IPS DF 4.7 (cell line): Measurements from ENCODE around the gene NTSR1.

Source experiments
- DNase-seq: peaks from one replicate; pipeline ENCODE4 v3.0.0-alpha.2; 2013; ENCODE audit warnings: low spot score; ENCODE audit errors: extremely low read depth

The NTSR1 gene

DNA sequence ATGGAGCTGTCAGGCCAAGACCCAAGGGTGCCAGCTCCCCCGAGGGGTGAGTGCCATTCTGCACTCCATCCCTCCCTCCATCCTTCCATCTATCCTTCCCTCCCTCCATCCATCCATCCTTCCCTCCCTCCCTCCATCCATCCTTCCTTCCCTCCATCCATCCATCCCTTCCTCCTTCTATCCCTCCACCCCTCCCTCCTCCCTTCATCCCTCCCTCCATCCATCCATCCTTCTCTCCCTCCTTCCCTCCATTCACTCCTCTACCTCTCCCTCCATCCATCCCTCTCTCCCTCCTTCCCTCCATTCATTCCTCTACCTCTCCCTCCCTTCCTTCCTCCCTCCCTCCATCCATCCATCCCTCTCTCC is 46.3 kb downstream of the NTSR1 start:
- no peak for DNase-seq

DNA sequence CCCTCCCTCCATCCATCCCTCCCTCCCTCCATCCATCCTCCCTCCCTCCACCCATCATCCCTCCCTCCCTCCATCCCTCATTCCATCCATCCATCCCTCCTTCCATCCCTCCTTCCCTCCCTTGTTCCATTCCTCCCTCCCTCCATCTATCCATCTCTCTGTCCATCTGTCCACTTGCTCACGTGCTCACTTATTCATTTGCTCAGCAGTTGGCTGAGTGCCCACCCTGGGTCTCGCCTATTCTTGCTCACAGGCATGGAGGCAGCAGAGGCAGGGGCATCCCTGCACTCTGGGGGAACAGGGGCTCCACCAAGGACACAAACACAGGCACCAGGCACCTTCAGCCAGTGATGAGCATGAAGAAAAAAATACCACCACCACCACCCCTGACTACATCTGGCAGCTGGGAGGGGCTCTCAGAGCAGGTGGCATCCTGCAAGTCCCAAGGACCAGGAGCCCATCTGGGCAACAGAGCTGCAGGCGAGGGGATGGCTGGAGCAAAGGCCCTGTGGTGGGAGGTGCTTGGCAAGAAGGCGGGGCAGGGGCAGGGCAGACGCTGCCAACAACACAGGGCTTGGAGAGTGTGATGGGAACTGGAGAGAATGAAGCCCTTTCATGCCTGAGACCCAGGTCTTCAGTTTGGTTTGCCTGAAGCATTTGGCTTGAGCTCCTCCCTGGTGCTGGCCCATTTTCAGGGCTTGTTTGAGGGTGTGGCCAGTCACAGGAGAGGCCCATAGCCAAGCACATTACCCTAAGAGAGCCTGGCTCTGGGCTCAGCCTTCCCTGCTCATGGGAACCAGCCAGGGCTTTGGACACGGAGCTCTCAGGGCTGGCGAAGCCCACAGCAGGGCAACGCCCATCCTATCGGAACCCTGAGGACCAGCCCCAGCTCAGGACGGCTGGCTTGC is 47.4 kb downstream of the NTSR1 start:
- DNase-seq: no peak

DNA sequence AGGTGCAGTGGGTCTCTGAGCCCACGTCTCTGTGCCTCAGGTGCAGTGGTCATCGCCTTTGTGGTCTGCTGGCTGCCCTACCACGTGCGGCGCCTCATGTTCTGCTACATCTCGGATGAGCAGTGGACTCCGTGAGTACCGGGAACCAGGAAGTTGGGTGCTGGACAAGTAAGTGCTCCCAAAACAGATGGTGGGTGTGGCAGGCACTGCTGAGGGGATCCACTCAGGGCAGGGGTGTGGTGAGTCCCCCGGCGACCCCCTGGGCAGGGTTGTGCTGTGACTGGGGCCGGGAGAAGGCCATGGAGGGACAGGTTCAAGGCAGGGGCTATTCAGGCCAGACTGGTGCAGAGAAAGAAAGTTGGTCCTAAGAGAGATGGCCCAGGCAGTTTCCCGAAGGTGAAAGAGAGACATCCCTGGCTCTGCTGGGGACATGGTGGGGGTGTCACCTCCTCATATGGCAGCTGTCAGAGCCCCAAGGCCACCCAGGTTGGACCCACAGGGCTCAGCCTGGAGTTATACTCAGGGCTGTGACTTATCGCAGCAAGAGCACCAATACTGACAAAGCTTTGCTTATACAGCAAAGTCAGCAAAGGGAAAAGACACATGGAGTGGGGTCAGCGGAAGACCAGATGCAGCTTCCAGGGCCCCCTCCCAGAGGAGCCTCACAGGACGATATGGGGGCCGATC is 49.7 kb downstream of the NTSR1 start:
- no peak for DNase-seq

DNA sequence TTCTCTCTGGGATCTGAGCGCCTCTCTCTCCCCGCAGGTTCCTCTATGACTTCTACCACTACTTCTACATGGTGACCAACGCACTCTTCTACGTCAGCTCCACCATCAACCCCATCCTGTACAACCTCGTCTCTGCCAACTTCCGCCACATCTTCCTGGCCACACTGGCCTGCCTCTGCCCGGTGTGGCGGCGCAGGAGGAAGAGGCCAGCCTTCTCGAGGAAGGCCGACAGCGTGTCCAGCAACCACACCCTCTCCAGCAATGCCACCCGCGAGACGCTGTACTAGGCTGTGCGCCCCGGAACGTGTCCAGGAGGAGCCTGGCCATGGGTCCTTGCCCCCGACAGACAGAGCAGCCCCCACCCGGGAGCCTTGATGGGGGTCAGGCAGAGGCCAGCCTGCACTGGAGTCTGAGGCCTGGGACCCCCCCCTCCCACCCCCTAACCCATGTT is 51.4 kb downstream of the NTSR1 start:
- DNase-seq: no peak

DNA sequence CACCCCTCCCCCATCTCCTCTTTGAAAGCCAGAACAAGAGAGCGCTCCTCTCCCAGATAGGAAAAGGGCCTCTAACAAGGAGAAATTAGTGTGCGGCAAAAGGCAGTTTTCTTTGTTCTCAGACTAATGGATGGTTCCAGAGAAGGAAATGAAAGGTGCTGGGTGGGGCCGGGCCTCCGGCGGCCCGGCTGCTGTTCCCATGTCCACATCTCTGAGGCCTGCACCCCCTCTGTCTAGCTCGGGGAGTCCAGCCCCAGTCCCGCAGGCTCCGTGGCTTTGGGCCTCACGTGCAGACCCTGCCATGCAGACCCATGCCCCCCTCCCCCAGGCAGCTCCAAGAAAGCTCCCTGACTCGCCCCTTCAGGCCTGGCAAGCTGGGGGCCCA is 51.8 kb downstream of the NTSR1 start:
- no peak for DNase-seq

DNA sequence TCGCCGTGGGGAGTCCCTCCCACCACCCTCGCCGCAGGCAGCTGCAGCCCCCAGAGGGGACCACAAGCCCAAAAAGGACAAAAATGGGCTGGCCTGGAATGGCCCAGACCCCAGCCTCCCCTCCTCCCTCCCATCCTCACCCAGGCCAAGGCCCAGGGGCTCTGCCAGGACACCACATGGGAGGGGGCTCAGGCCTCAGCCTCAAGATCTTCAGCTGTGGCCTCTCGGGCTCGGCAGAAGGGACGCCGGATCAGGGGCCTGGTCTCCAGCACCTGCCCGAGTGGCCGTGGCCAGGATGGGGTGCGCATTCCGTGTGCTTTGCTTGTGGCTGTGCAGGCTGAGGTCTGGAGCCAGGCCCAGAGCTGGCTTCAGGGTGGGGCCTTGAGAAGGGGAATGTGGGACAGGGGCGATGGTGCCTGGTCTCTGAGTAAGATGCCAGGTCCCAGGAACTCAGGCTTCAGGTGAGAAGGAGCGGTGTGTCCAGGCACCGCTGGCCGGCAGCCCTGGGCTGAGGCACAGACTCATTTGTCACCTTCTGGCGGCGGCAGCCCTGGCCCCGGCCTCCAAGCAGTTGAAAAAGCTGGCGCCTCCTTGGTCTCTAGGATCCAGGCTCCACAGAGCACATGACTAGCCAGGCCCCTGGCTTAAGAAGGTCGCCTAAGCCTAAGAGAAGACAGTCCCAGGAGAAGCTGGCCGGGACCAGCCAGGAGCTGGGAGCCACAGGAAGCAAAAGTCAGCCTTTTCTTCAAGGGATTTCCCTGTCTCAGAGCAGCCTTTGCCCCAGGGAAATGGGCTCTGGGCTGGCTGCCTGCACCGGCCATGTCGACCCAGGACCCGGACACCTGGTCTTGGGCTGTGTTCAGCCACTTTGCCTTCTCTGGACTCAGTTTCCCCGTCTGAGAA is 52.5 kb downstream of the NTSR1 start:
- no peak for DNase-seq

DNA sequence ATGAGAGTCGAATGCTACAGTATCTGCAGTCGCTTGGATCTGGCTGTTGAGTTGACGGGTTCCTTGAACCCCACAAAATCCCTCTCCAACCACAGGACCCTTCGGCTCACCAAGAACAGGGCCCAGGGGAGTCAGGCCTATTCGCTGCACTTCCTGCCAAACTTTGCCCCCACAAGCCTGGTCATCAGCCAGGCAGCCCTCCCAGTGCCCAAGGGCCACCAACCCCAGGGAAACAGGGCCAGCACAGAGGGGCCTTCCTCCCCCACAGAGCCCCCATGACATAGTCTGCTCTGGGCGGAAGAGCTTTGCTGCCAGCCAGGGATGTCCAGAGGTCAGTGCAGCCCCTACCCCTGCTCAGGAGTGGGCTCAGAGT is 53.1 kb downstream of the NTSR1 start:
- DNase-seq: no peak

DNA sequence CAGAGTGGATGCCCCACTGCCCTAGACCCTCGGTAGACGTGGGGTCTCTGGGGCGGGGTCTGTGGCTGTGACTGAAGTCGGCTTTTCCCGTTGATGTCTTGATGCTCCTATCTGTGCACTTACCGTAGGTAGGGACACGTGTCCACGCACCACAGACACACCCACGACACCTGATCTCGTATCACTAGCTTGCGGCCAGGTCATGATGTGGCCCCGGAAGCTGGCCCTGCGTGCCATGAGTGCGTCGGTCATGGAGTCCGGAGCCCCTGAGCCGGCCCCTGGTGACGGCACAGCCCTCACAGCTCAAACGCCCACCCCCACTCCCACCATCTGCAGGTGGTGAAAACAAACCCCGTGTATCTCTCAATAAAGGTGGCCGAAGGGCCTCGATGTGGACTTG is 53.7 kb downstream of the NTSR1 start:
- no peak for DNase-seq

DNA sequence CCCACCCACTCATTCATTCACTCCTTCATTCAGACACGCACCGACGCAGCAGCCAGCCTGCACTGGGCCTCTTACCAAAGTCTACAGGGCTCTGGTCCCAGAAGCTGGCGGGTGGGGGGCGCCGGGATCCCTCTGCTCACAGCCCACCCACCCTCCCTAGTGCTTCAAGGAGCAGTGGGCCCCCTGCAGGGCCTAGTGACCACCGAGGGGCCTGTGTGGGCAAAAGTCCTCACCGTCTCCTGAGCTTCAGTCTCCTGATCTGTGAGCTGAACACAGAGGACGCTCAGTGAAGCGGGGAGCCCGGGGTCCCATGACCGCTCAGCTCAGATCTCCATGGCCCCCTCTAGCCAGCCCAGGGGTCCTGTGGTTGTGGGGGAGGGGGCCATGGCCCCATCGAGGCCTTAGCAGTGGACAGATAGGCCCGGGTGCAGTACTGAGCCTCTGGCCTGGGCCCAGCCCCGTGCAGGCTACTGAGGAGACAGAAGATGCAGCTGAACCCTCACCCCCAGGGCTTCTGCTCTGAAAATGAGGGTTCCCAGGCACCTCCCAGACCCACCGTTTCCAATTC is 54.2 kb downstream of the NTSR1 start:
- DNase-seq: no peak

DNA sequence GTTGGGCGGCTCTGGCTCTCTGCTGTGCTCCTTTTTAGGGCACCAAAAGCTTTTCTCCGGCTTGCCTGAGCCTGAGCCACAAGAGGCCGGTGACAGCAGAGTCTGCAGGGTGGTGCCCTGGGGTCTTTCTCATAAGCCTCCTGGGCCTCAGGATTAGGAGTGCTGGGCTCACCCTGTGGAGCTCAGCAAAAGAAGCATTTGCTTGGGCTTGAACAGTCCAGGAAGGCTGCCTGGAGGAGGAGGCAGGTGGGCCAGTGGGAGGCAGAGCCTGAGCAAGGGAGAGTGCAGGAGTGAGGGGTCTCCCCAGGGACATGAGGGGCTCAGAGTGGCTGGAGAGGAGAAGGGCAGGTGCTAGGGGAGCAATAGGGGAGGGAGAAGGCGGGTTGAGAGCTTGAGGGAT is 54.8 kb downstream of the NTSR1 start:
- no peak for DNase-seq

DNA sequence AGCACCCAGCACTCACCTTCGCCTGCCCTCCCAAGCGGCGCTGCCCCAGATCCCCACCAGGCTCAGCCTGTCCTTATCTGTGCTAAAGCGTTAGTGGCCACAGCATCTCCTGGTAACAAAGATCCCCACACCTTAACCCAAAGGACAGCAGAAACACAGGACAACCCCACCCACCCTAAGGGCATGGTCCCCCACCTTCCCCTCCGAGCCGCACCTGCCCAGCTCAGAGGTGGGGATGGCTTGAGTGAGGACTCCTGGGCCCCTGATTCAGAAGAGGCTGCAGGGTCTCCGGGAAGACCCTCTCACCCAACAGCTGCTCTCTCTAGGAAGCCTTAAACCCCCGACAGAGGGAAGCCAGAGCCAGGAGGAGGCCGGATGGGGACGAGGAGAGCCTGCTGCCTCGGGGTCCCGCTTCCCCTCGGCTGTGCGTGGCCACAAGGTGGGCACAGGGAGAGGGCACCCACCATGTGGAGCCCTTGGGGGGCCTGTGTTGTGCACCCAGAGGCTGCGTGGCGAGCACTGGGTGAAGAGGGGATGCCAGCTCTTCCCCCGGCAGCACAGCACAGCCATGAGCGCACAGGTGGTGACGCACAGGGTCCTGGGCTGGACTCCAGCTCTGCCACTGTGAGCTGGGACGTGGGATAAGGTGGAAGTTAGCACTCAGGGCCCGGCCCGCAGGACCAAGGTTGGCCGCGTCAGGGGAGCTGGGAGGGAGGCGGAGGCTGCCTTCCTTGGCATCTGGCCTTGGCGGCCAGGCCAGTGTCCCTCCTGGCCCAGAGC is 55.7 kb downstream of the NTSR1 start:
- no peak for DNase-seq

DNA sequence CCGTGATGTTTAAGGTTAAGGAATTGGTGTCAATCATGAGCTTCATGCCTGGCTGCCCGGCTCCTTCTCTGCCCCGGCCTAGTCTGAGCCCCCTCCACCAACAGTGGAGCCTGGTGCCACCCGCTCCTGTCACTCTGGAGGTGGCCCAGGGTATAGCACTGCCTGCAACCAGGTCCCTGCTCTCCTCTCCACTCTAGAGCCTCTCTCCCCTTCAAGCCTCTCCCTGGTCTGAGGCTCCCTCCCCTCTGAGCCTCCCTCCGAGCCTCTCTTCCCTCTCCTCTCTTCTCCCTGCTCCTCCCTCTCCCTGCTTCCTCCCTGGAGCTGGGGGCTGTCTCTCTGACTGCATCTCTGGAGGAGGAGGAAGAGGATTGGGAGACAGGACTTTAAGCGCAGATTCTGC is 56.4 kb downstream of the NTSR1 start:
- no peak for DNase-seq

DNA sequence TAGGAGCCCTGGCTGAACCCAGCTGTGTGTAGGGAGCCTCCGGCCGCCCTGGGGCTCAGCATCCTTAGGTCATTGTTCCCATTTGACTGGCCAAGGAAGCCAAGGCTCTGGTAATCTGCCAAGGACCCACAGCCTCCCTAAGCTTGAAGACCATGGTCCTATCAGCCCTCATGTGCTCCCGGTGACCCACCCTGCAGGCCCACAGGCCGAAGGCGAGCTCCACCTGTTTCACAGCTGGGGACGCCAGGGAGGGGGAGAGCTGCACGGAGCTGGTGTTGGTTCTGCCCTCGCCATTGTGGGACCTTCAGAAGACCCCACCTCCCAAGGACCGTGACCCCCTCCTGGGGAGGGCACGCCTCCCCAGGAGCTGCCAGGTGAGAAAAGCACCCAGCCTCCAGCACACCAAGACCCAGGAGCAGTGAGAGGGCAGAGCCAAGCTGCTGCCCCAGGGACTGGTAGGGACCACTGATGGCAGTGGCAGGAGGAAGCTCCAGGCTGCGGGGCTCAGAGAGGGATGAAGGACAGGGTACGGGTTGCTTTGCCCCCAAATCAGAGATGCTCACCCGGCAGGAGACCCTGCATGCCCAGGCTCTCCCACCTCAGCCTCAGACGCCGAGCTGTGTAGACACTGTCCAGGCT is 56.9 kb downstream of the NTSR1 start:
- DNase-seq: no peak

DNA sequence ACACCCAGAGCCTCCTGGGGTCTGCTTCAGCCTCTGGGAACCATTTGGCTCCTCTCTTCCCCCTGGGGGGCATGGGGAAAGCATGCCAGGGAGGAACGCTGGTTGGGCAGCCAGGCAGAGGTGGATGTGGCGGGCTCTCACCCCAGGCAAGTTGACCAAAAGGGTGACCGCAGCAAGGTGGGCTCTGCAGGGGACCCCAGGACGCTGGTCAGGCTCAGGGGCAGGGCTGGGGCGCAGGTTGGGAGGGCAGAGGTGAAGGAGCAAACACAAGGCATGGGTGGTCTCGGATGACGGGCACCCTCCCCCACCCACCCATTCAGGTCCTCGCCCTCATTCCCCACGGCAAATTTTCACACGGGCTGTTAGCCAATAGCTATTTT is 57.4 kb downstream of the NTSR1 start:
- no peak for DNase-seq

DNA sequence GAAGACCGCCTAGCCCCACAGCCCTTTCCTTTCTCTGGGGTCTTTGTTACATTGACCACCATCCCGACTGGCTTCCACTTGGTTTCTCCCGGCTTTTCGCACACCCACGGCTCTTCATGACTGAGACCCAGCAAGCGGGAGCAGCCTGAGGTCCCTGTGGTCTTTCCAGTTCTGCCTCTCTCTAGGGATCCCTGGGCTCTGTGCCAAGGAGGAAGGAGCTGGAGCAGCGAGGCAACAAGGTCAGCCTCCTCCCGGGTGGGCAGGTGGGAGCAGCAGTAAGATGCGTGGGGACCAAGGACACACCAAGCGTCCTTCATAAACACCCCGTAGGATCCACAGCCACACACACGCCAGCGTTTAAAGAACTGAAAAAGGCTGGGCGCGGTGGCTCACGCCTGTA is 58.1 kb downstream of the NTSR1 start:
- no peak for DNase-seq

DNA sequence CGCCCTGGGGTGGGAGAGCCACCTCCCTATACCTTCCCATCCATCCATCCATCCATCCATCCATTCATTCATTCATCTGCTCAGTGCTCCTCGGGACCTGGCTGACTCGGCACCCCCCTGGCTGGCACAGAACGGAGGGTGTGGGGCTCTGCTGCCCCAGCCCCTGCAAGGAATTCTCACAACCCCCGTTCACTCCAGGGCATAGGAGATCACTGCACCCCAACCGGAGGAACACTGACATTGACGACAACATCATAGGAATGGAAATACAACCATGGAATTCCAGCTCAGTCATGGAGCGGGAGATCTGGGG is 59.6 kb downstream of the NTSR1 start:
- no peak for DNase-seq

DNA sequence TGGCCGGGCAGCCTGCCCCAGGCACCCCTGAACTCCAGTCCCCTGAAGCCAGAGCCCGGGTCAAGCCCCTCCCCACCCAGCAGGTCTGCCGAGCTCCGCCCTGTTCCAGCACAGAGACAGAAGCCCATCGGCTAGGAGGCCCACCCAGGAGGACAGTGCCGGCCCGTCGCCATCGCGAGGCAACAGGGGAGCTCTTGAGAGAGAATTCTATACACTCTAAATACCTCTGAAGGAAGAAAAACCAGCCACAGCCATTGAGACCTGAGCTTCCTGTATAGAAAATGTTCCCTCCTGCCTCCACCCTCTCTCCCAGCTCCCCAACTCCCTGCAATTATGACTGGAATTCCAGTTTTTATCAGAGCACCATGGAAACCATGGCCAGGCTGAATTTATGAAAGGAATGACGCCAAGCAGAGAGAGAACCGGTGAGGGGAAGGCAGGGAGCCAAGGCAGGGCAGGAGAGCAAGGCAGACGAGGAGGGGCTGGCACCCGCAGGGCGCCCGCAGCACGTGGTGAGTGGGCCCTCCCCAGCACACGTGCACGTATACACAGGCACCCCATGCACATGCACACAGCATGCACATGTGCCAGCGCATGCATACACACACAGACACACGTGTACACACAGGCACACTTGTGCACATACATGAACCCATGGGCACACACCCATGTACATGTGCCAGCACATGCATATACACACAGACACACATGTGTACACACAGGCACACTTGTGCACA is 60.1 kb downstream of the NTSR1 start:
- no peak for DNase-seq

DNA sequence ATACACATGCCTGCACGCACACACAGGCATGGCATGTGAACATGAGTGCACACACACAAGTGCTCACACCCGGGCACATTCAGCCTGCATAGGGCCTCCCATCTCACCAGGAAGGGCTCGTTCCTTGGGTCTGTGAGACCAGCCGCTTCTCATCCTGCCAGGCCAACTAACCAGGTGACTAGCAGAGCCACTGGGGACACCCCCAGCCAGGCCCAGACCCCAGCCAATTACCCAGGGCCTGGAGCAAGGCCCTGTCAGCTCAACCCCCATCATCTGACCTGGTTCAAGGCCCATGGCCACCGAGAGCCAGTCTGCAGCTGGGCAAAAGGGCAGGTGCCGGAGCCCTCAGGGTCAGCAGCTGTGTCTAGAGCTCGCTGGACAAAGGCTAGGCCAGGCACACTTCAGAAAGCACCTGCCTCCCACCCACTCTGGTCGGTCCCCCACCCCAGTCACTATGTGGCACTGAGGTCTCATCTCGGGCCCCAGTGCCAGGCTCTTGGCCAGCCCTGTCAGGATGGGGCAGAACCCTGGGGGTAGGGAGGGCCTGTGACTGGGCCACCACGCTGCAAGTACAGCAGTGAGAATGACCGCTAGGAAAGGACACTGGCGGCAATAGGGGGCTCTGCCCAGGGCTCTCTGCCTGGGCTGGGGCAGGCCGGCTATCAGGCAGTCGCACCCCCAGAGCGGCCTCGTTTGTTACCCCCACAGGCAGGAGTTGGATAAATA is 60.9 kb downstream of the NTSR1 start:
- DNase-seq: no peak
